SJSA1 (cell line): Measurements from ENCODE around the gene C1R. TPM values are rescaled to one million over a fixed set of nuclear protein-coding genes. Genes with fewer than 3 reads are reported as not detected.

ENCODE experiments used
- DNase-seq, 2 experiments: peaks; one replicate each; pipeline ENCODE4 v3.0.0-alpha.2; 2015 to 2020; ENCODE audit warnings: low spot score in 2 of 2, low read depth in 1 of 2
- H3K27ac ChIP-seq: fragments of 250-450 bp; sonication (Bioruptor Pico); 2 replicates; pipeline ENCODE4 v1.5.1; 2020; ENCODE audit warnings: mild to moderate bottlenecking, moderate library complexity
- H3K27me3 ChIP-seq: fragments of 250-450 bp; sonication (Bioruptor Pico); replicated peaks from 2 replicates; pipeline ENCODE4 v1.5.1; 2020; ENCODE audit warnings: mild to moderate bottlenecking, moderate library complexity
- H3K36me3 ChIP-seq: fragments of 250-450 bp; sonication (Bioruptor Pico); 2 replicates; pipeline ENCODE4 v1.5.1; 2020; ENCODE audit warnings: mild to moderate bottlenecking
- H3K4me1 ChIP-seq: fragments of 250-450 bp; sonication (Bioruptor Pico); replicated peaks from 2 replicates; pipeline ENCODE4 v1.6.1; 2021; ENCODE audit warnings: mild to moderate bottlenecking
- H3K4me3 ChIP-seq: fragments of 250-450 bp; sonication (Bioruptor Pico); 2 replicates; pipeline ENCODE4 v1.5.1; 2020; ENCODE audit warnings: mild to moderate bottlenecking
- H3K9me3 ChIP-seq: fragments of 250-450 bp; sonication (Bioruptor Pico); replicated peaks from 2 replicates; pipeline ENCODE4 v1.5.1; 2020; ENCODE audit warnings: mild to moderate bottlenecking
- total RNA-seq: library from RNA; depleted of rRNA; stranded (reverse); fragments of >200 nt; shearing (Covaris generic); gene quantifications from 2 replicates; pipeline ENCODE4 v1.2.3, GENCODE V29; 2014

The C1R gene
- total RNA-seq, 1 experiment from 2014 or later: 45.7 TPM

DNA sequence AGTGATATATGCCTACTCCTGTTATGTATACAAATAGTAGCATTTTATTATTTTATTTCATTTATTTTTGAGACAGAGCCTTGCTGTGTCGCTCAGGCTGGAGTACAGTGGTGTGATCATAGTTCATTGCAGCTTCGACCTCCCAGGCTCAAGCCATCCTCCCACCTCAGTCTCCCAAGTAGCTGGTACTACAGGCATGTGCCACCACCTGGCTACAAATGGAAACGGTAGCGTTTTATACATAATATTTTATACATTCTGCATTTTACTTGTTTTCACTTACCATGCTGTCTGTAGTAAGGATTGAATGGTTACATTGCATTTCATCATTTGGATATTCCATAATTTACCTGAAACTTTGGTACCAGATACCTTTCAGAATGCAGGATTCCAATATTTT, 14.1 kb downstream of the C1R start:
- DNase-seq: no peak

GRCh38 chr12:7076493-7076892, 15.8 kb downstream of the C1R start:
- 0 out of 2 replicates have a peak, but pooled peaks cover 3% of the 10 kb centered on the region for H3K27me3 ChIP-seq
- H3K9me3 ChIP-seq: no peaks in the 10 kb centered on the region
- no peak for DNase-seq
- H3K27ac ChIP-seq: no peak overlapping the region
- H3K36me3 ChIP-seq: no peaks in the 10 kb centered on the region
- H3K4me1 ChIP-seq: peaks cover 18% of the 10 kb centered on the region
- no peak overlapping the region for H3K4me3 ChIP-seq

More for the DNA sequence above, 14.1 kb downstream of the C1R start:
- Histone ChIP-seq H3K27me3 (0 out of 2 replicates have a peak, but pooled peaks cover 3% of the 10 kb centered on the region), H3K4me3 (no peak overlapping the region), H3K36me3 (no peaks in the 10 kb centered on the region), H3K27ac (no peak overlapping the region), H3K9me3 (no peaks in the 10 kb centered on the region), H3K4me1 (peaks cover 18% of the 10 kb centered on the region)

DNA sequence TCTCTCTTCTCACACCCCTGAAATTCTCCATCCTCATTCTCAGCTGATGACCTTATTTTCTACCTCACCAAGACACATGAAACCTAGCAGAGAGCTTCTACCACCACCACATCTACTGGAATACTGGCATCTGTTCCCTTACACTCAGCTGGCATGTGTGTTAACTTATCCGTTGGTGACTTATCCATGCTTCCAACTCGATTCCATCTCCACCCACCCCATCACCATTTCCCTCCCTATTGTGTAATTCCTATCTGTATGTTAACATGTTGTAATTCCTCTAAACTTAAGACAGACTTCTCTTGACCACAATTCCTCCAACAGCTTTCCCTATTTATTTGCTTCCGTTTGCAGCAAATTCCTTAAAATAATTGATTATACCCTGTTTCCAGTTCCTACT, 16.3 kb downstream of the C1R start:
- H3K27ac ChIP-seq: no peak overlapping the region
- no peaks in the 10 kb centered on the region for H3K36me3 ChIP-seq
- peaks cover 18% of the 10 kb centered on the region for H3K4me1 ChIP-seq
- H3K9me3 ChIP-seq: no peaks in the 10 kb centered on the region
- H3K4me3 ChIP-seq: no peak overlapping the region
- 0 out of 2 replicates have a peak, but pooled peaks cover 3% of the 10 kb centered on the region for H3K27me3 ChIP-seq
- no peak for DNase-seq

GRCh38 chr12:7075518-7075917, 16.7 kb downstream of the C1R start:
- no peak overlapping the region for H3K27ac ChIP-seq

DNA sequence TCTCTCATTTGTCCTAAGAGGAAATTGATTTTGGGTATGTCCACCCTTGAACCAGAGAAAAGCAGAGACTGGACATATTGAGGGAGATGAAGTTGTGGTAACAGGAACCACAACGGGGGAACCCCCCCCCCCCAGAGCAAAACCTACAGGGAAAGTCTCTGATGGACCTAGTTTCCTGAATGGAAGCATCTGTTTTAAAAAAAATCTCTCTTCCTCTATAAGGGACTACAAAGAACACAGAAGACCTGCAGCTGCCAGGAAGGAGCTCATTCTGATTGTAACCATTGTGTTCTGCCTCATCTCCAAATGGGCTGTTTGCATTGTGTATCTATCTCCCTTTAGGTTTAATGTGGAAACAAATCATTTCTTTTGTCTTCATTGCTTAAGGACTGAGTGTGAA, 18.3 kb downstream of the C1R start:
- peaks cover 10% of the 10 kb centered on the region for H3K4me1 ChIP-seq
- H3K27me3 ChIP-seq: 0 out of 2 replicates have a peak, but pooled peaks cover 3% of the 10 kb centered on the region
- no peaks in the 10 kb centered on the region for H3K36me3 ChIP-seq
- no peaks in the 10 kb centered on the region for H3K9me3 ChIP-seq
- no peak overlapping the region for H3K27ac ChIP-seq
- no peak for DNase-seq
- H3K4me3 ChIP-seq: no peak overlapping the region

More at GRCh38 chr12:7075518-7075917, 16.7 kb downstream of the C1R start:
- Histone ChIP-seq H3K36me3 (no peaks in the 10 kb centered on the region), H3K27me3 (0 out of 2 replicates have a peak, but pooled peaks cover 3% of the 10 kb centered on the region), H3K9me3 (no peaks in the 10 kb centered on the region), H3K4me1 (peaks cover 18% of the 10 kb centered on the region), H3K4me3 (no peak overlapping the region)
- no peak for DNase-seq

- Histone ChIP-seq H3K27me3 (0 out of 2 replicates have a peak, but pooled peaks cover 3% of the 10 kb centered on the region), H3K9me3 (no peaks in the 10 kb centered on the region; the same call in 1 of the 2 replicates), H3K27ac (no peak overlapping the region), H3K4me1 (peaks cover 12% of the 10 kb centered on the region), H3K4me3 (no peak overlapping the region), H3K36me3 (no peaks in the 10 kb centered on the region)
- DNase-seq: no peak
Observed at GRCh38 chr12:7072554-7072953, 19.7 kb downstream of the C1R start.

DNA sequence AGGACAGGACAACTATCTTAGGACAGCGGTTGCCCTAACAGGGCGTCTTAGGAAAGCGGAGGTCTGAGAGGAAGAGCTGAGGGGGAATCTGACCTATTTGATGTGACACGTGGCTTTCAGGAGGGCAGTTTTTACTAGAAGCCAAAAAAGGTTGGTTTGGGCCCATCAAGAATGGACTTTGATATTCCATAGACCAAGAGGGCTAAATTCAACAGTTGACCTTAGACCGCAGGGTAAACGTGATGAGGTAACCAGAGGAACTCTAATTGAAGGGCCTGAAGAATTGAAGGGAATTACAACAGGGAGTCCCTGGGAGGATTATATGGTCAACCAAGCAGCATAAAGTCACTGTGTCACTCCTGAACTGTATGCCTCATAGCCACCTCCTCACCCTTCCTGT, 20.2 kb downstream of the C1R start:
- H3K27ac ChIP-seq: no peak overlapping the region
- no peak for DNase-seq
- H3K36me3 ChIP-seq: no peaks in the 10 kb centered on the region
- H3K27me3 ChIP-seq: 0 out of 2 replicates have a peak, but pooled peaks cover 3% of the 10 kb centered on the region
- peaks cover 12% of the 10 kb centered on the region for H3K4me1 ChIP-seq
- H3K9me3 ChIP-seq: no peaks in the 10 kb centered on the region; the same call in 1 of the 2 replicates
- H3K4me3 ChIP-seq: no peak overlapping the region

DNA sequence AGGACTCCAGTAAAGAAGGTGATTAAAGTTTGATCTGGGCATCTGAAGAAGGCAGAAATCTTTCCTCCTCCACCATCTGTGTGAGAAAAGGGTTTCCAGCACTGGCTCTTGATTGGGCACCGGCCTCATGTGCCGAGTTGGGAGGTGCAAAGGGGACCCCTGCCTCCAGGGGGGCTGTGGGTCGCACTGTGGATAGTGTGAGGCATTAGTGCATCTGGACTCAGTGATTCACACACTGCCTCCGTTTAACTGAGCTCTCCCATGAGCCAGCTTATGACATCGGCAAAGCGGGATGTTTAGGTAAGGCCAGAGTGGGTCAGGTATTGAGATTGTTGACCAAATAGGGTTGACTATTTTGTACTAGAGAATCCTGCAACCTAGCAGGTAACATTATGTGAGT, 22.9 kb downstream of the C1R start:
- H3K36me3 ChIP-seq: no peaks in the 10 kb centered on the region
- 0 out of 2 replicates have a peak, but pooled peaks cover 3% of the 10 kb centered on the region for H3K27me3 ChIP-seq
- no peaks in the 10 kb centered on the region; the same call in 1 of the 2 replicates for H3K9me3 ChIP-seq
- H3K27ac ChIP-seq: no peak overlapping the region
- no peak overlapping the region for H3K4me3 ChIP-seq
- H3K4me1 ChIP-seq: peaks cover 12% of the 10 kb centered on the region
- no peak for DNase-seq

- H3K27ac ChIP-seq: no peak overlapping the region
- no peaks in the 10 kb centered on the region for H3K36me3 ChIP-seq
- no peaks in the 10 kb centered on the region; the same call in 1 of the 2 replicates for H3K9me3 ChIP-seq
- no peak for DNase-seq
- H3K4me1 ChIP-seq: peaks cover 12% of the 10 kb centered on the region
- H3K27me3 ChIP-seq: 0 out of 2 replicates have a peak, but pooled peaks cover 2% of the 10 kb centered on the region
- no peak overlapping the region for H3K4me3 ChIP-seq
Observed at GRCh38 chr12:7068994-7069346, 23.3 kb downstream of the C1R start.

DNA sequence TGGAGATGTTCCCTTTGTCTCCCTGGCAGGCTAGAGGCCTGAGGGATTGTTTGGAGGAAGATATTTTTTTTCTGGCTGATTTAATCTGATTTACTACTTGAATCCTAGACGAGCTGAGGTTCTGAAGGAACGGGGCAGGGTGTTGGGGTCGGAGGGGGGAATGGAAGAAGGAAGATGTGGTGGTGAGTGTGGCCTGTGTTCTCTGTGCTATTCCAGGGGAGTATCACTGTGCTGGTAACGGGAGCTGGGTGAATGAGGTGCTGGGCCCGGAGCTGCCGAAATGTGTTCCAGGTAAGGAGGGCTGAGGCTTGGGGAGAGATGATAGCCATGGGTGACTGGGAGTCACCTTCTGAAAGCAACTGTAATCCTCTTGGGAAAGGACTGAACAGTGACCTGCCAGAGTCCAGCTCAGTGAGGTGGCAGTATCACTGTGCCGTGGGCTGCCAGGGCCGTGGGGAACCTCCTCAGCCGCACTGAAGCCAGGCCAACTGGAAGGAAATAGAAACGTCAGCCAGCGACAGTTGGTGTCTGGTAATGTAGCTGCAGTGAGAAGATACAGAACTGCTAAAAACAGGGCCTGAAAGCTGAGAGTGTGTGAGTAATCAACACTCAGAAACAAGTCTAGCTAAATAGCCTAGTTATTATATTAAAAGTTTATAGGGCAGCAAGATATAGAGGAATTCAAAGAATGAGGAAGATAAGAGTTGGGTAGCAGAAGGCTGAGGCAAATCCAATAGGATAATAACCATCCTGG, 23.8 kb downstream of the C1R start:
- Histone ChIP-seq H3K9me3 (no peaks in the 10 kb centered on the region; the same call in 1 of the 2 replicates), H3K27me3 (no peaks in the 10 kb centered on the region), H3K36me3 (no peaks in the 10 kb centered on the region), H3K4me3 (no peak overlapping the region), H3K4me1 (peaks cover 12% of the 10 kb centered on the region), H3K27ac (peak overlapping the region; percentile 36)
- peak in 1 of 2 experiments; percentile 45 for DNase-seq

DNA sequence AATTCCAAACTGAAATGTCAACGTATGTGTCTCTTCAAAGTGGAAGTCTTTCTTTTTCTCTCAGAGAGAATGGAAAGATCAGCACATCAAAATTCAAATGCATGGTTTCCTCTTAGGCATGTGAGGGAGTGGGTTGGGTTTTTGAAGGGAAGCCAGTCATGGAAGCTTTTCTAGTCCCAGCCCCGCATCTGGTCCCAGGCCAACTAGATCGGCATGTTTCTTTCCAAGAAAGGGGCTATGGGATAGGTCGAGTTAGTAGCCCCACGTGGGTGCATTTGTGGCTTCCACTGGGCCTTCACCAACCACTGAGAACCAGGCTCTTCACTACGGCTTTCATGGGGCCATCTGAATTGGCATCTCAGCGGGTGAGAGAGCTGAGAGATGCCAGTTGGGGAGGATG, 25.1 kb downstream of the C1R start:
- Histone ChIP-seq H3K27me3 (no peaks in the 10 kb centered on the region), H3K27ac (no peak overlapping the region), H3K4me3 (no peak overlapping the region), H3K9me3 (no peaks in the 10 kb centered on the region; the same call in 1 of the 2 replicates), H3K36me3 (no peaks in the 10 kb centered on the region), H3K4me1 (peaks cover 12% of the 10 kb centered on the region)
- DNase-seq: no peak

DNA sequence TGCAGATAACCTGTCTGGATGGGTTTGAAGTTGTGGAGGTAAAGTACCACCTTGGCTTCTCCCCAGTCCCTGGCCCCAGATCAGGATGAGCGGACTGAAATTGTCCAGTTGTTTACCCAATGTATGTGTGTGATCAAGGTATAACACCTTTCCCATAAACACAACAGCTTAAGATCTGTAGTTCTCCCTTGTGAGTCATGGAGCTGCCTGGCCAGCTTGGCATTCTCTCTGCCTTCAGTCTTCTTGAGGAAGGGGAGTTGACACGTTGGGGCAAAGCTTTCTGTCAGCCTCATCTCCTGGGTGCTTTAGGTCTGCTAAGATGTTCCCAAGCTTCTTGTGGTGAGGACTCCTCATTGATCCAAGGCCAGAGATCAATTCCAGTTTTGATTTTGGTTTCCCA, 25.6 kb downstream of the C1R start:
- Histone ChIP-seq H3K9me3 (no peaks in the 10 kb centered on the region; the same call in 1 of the 2 replicates), H3K36me3 (no peaks in the 10 kb centered on the region), H3K4me3 (no peak overlapping the region), H3K27ac (no peak overlapping the region), H3K4me1 (peaks cover 12% of the 10 kb centered on the region), H3K27me3 (no peaks in the 10 kb centered on the region)
- DNase-seq: no peak

DNA sequence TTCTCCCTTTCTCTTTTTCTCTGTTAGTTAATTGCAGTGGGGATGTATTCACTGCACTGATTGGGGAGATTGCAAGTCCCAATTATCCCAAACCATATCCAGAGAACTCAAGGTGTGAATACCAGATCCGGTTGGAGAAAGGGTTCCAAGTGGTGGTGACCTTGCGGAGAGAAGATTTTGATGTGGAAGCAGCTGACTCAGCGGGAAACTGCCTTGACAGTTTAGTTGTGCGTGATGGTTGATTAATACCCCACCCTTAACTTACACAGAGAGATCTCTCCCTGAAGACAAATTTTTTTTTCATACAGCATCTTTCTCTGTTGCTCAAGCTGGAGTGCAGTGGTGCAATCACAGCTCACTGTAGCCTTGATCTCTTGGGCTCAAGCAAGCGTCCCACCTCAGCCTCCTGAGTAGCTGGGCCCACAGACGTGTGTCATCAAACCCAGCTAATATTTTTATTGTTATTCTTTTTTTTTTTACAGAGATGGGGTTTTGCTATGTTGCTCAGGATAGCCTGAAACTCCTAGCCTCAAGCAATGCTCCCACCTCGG, 27.1 kb downstream of the C1R start:
- Histone ChIP-seq H3K4me3 (no peak overlapping the region), H3K4me1 (peaks cover 22% of the 10 kb centered on the region), H3K27me3 (no peaks in the 10 kb centered on the region), H3K9me3 (no peaks in the 10 kb centered on the region; the same call in 1 of the 2 replicates), H3K36me3 (no peaks in the 10 kb centered on the region), H3K27ac (no peak overlapping the region)
- no peak for DNase-seq

- H3K27ac ChIP-seq: no peak overlapping the region
- peaks cover 25% of the 10 kb centered on the region for H3K4me1 ChIP-seq
- H3K27me3 ChIP-seq: no peaks in the 10 kb centered on the region
- no peaks in the 10 kb centered on the region for H3K36me3 ChIP-seq
- no peaks in the 10 kb centered on the region; the same call in 1 of the 2 replicates for H3K9me3 ChIP-seq
- no peak overlapping the region for H3K4me3 ChIP-seq
- no peak for DNase-seq
Observed at GRCh38 chr12:7064516-7064915, 27.7 kb downstream of the C1R start.
